ENCODE results near the gene ELL. TPM values are rescaled to one million over a fixed set of nuclear protein-coding genes. Genes with fewer than 3 reads are reported as not detected.

Gene ELL
- total RNA-seq, 1 donor from 2014 or later, result 11.0 TPM

DNA sequence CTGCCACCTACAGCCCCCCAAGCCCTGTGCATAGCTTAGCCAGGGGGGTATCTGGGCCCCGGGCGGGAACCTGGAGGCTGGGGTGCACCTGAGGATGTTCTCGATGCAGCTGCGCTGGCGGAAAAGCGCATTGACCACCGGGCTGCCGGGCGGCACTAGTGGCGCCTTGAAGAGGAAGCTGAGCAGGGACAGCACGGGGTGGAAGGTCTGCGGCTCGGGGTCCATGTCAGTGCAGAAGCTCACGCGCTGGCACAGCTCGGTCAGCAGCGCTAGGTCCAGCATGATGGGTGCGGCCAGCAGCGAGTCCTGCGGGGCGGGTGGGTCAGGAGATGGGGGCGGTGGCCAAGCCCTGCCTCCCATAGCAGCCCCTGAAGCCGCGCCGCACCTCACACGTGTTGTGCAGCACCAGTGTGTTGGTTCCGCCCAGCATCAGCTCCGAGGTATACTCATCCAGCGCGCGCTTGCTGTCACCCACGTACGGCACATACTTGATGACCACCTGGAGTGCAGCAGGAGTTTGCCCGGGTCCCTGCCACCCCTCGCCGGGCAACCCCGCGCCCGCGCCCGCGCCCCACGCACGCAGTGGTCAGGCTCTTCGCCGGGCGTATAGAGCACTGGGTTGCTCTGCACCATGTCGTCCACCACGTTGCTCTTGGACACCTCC is 86.6 kb downstream of the ELL start:
- DNase-seq (ENCODE audit: low spot score), result no peak
- Mint-ChIP-seq H3K36me3 (ENCODE audit: low read depth, unreplicated experiment) (no peaks in the 10 kb centered on the region), H3K4me3 (ENCODE audit: unreplicated experiment) (no peak overlapping the region), H3K27me3 (ENCODE audit: unreplicated experiment) (peaks cover 18% of the 10 kb centered on the region), H3K27ac (ENCODE audit: unreplicated experiment) (no peak overlapping the region), H3K9me3 (ENCODE audit: unreplicated experiment) (no peaks in the 10 kb centered on the region), H3K4me1 (ENCODE audit: unreplicated experiment) (peaks cover 13% of the 10 kb centered on the region)
- no peak for TF ChIP-seq CTCF (IDR thresholded peaks at IDR 0.05; ENCODE audit: unreplicated experiment)

DNA sequence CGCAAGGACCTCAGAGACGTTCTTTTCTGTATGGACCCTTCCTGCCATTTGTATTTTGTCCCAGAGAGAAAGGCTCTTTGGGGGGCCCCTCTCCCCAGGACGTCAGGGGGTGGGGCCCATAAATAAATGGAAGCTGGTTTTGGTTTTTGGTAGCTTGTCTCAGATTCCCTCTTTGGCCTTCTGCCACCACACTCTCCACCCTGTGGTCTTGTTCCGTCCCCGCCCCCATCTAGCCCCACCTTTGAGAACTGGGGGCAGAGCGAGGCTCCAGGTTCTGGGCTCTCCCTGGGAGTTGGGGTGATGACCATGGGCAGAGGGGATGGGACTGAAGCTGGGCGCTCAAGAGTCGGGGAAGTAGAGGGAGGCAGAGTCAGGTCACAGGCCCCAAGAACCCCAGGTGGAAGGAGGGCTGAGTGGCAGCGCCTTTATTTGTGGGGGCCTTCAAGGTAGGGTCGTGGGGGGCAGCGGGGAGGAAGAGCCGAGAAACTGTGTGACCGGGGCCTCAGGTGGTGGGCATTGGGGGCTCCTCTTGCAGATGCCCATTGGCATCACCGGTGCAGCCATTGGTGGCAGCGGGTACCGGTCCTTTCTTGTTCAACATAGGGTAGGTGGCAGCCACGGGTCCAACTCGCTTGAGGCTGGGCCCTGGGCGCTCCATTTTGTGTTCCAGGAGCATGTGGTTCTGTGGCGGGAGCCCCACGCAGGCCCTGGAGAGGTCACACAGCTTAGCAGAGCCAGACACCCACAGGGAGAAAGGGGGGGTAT is 87.3 kb downstream of the ELL start:
- no peak for DNase-seq (ENCODE audit: low spot score)
- peaks cover 18% of the 10 kb centered on the region for H3K27me3 Mint-ChIP-seq (ENCODE audit: unreplicated experiment)
- peak overlapping the region; percentile 29 for H3K4me3 Mint-ChIP-seq (ENCODE audit: unreplicated experiment)
- no peak for TF ChIP-seq CTCF (IDR thresholded peaks at IDR 0.05; ENCODE audit: unreplicated experiment)
- no peak overlapping the region for H3K27ac Mint-ChIP-seq (ENCODE audit: unreplicated experiment)
- no peaks in the 10 kb centered on the region for H3K36me3 Mint-ChIP-seq (ENCODE audit: low read depth, unreplicated experiment)
- peaks cover 11% of the 10 kb centered on the region for H3K4me1 Mint-ChIP-seq (ENCODE audit: unreplicated experiment)
- no peaks in the 10 kb centered on the region for H3K9me3 Mint-ChIP-seq (ENCODE audit: unreplicated experiment)

- H3K27ac Mint-ChIP-seq (ENCODE audit: unreplicated experiment), result no peak overlapping the region
- no peaks in the 10 kb centered on the region for H3K9me3 Mint-ChIP-seq (ENCODE audit: unreplicated experiment)
- TF ChIP-seq CTCF (IDR thresholded peaks at IDR 0.05; ENCODE audit: unreplicated experiment), result no peak
- no peaks in the 10 kb centered on the region for H3K36me3 Mint-ChIP-seq (ENCODE audit: low read depth, unreplicated experiment)
- peak overlapping the region; percentile 29 for H3K4me3 Mint-ChIP-seq (ENCODE audit: unreplicated experiment)
- peaks cover 4% of the 10 kb centered on the region for H3K4me1 Mint-ChIP-seq (ENCODE audit: unreplicated experiment)
- H3K27me3 Mint-ChIP-seq (ENCODE audit: unreplicated experiment), result peaks cover 18% of the 10 kb centered on the region
- DNase-seq (ENCODE audit: low spot score), result no peak
These were observed 88.0 kb downstream of the ELL start for GRCh38 chr19:18433735-18434398.

GRCh38 chr19:18433015-18433691 is 88.7 kb downstream of the ELL start:
- no peaks in the 10 kb centered on the region for H3K36me3 Mint-ChIP-seq (ENCODE audit: low read depth, unreplicated experiment)
- no peaks in the 10 kb centered on the region for H3K9me3 Mint-ChIP-seq (ENCODE audit: unreplicated experiment)
- no peak for DNase-seq (ENCODE audit: low spot score)
- no peak for TF ChIP-seq CTCF (IDR thresholded peaks at IDR 0.05; ENCODE audit: unreplicated experiment)
- peaks cover 20% of the 10 kb centered on the region for H3K27me3 Mint-ChIP-seq (ENCODE audit: unreplicated experiment)
- H3K27ac Mint-ChIP-seq (ENCODE audit: unreplicated experiment), result no peak overlapping the region
- peaks cover 3% of the 10 kb centered on the region for H3K4me1 Mint-ChIP-seq (ENCODE audit: unreplicated experiment)
- no peak overlapping the region for H3K4me3 Mint-ChIP-seq (ENCODE audit: unreplicated experiment)
